Lower leg skin (tissue), 4 donors: ENCODE measurements around the gene PITPNC1. TPM values are rescaled to one million over a fixed set of nuclear protein-coding genes. Genes with fewer than 3 reads are reported as not detected.
"Not testable (repeated sequence)": the region's sequence is repeated elsewhere in the genome, so short reads cannot be mapped to it uniquely, and the experiment has no call there.

Experiments used
- DNase-seq, 2 donors: peaks; one replicate each; pipeline ENCODE4 v3.0.0-alpha.2; 2019; ENCODE audit warnings: low spot score in 2 of 2
- H3K4me3 ChIP-seq: fragments of 200-600 bp; sonication (generic); 2 replicates; pipeline ENCODE4 v1.5.1; 2017; ENCODE audit warnings: mild to moderate bottlenecking, low read depth; ENCODE audit not compliant: poor library complexity, severe bottlenecking
- CTCF ChIP-seq, 3 donors: fragments of 450-650 bp; IDR thresholded peaks; one replicate each; pipeline ENCODE4 v1.5.1; 2016; ENCODE audit warnings: antibody characterized with exemption in 3 of 3, mild to moderate bottlenecking in 3 of 3, moderate library complexity in 2 of 3
- POLR2A ChIP-seq, 2 donors: fragments of 450-650 bp; IDR thresholded peaks; one replicate each; pipeline ENCODE4 v1.6.1; 2016 to 2017; ENCODE audit warnings: antibody characterized with exemption in 2 of 2, mild to moderate bottlenecking in 1 of 2, moderate library complexity in 1 of 2
- WGBS, 2 donors: methylation state at CpG; one replicate each; pipeline ENCODE4 v1.1.5; 2018; 5-methylcytosine and 5-hydroxymethylcytosine counted together
- intact Hi-C: fragments of 100-400 bp; cut with DNase I; formaldehyde crosslinking; loops from one replicate; pipeline ENCODE4 v1.15.0; 2023; ENCODE audit warnings: low total_unique reads
- total RNA-seq, 4 donors: library from RNA; depleted of rRNA; stranded (reverse); fragments of >200 nt; gene quantifications; one replicate each; pipeline ENCODE4 v1.1.0, GENCODE V29; 2016

PITPNC1 gene
- total RNA-seq, 4 donors from 2014 or later: 1.7 to 8.2 (median 4.6) TPM

GRCh38 chr17:67492824-67493517 is 115.9 kb downstream of the PITPNC1 start:
- 71 to 74% methylated on average over 13 of the region's 13 CpGs for WGBS, 2 donors
- no peak overlapping the region for H3K4me3 ChIP-seq
- intact Hi-C loops: no loop called here
- TF ChIP-seq POLR2A (IDR thresholded peaks at IDR 0.05) (no peak), CTCF (IDR thresholded peaks at IDR 0.05) (no peak)
- DNase-seq: peak in 1 of 2 donors; percentile 14

GRCh38 chr17:67493812-67494211 is 116.7 kb downstream of the PITPNC1 start:
- no peak for TF ChIP-seq CTCF (IDR thresholded peaks at IDR 0.05)
- TF ChIP-seq POLR2A (IDR thresholded peaks at IDR 0.05): no peak
- DNase-seq: peak in 1 of 2 donors; percentile 50
- no peak overlapping the region for H3K4me3 ChIP-seq
- intact Hi-C loops: no loop called here
- WGBS, 2 donors: 65 to 83% methylated on average over 4 of the region's 4 CpGs

- H3K4me3 ChIP-seq, DNase-seq, intact Hi-C loops: not testable (repeated sequence)
- 96 to 97% methylated on average over 5 of the region's 5 CpGs for WGBS, 2 donors
Measured at GRCh38 chr17:67495534-67495933, 118.5 kb downstream of the PITPNC1 start.

GRCh38 chr17:67496286-67496685 is 119.2 kb downstream of the PITPNC1 start:
- 86 to 89% methylated on average over 7 of the region's 7 CpGs for whole genome bisulfite sequencing, 2 donors
- no peak for TF ChIP-seq CTCF (IDR thresholded peaks at IDR 0.05)
- no peak for TF ChIP-seq POLR2A (IDR thresholded peaks at IDR 0.05)
- no peak overlapping the region for H3K4me3 ChIP-seq
- DNase-seq: peak in 1 of 2 donors; percentile 74
- intact Hi-C loops: no loop called here

- WGBS, 2 donors: 82 to 91% methylated on average over 4 of the region's 4 CpGs
- no peak overlapping the region for H3K4me3 ChIP-seq
- DNase-seq: no peak
- intact Hi-C loops: no loop called here
- no peak for TF ChIP-seq POLR2A (IDR thresholded peaks at IDR 0.05)
- TF ChIP-seq CTCF (IDR thresholded peaks at IDR 0.05): no peak
Measured at GRCh38 chr17:67499685-67500084, 122.6 kb downstream of the PITPNC1 start.

- intact Hi-C loops: no loop called here
- no peak overlapping the region for H3K4me3 ChIP-seq
- DNase-seq: no peak
- TF ChIP-seq CTCF (IDR thresholded peaks at IDR 0.05) (no peak), POLR2A (IDR thresholded peaks at IDR 0.05) (no peak)
- WGBS, 2 donors: 33 to 36% methylated on average over 2 of the region's 2 CpGs
Measured at GRCh38 chr17:67500261-67500660, 123.2 kb downstream of the PITPNC1 start.
